Kidney (tissue), 14 donors: ENCODE results near the gene SEC24D. TPM values are rescaled to one million over a fixed set of nuclear protein-coding genes. Genes with fewer than 3 reads are reported as not detected.

Experiments used
- DNase-seq, 5 donors: peaks; one replicate each; pipeline ENCODE4 v3.0.0-alpha.2; 2013 to 2020
- FAIRE-seq: peaks from 2 replicates; lab custom pipeline; 2012; peaks lifted over from hg19 to GRCh38; lab: Jason Lieb, UNC
- H3K27ac ChIP-seq, 2 donors: one replicate each; pipeline ENCODE4 v1.7.0; 2013; ENCODE audit warnings: low read depth in 2 of 2, low read length in 2 of 2, inconsistent platforms in 1 of 2
- H3K27me3 ChIP-seq: one replicate; pipeline ENCODE4 v1.7.1; 2013; ENCODE audit warnings: low read length, inconsistent platforms; ENCODE audit not compliant: control insufficient read depth, insufficient read depth
- H3K36me3 ChIP-seq, 3 donors: one replicate each; pipeline versions ENCODE4 v1.7.0 to v1.7.1; 2013; ENCODE audit warnings: low read length in 3 of 3, control low read depth in 1 of 3, inconsistent platforms in 1 of 3; ENCODE audit not compliant: insufficient read depth in 3 of 3, control insufficient read depth in 2 of 3
- H3K4me1 ChIP-seq, 3 donors: one replicate each; pipeline versions ENCODE4 v1.7.0 to v1.7.1; 2013; ENCODE audit warnings: low read length in 3 of 3, inconsistent platforms in 1 of 3, low read depth in 1 of 3; ENCODE audit not compliant: control insufficient read depth in 2 of 3, insufficient read depth in 2 of 3
- H3K4me3 ChIP-seq, 3 donors: one replicate each; pipeline versions ENCODE4 v1.7.0 to v1.8.1; 2013; ENCODE audit warnings: low read length in 3 of 3, control low read depth in 1 of 3, inconsistent platforms in 1 of 3
- H3K9ac ChIP-seq, 3 donors: one replicate each; pipeline versions ENCODE4 v1.7.0 to v1.7.1; 2013; ENCODE audit warnings: low read length in 3 of 3, control low read depth in 1 of 3, inconsistent platforms in 1 of 3
- H3K9me3 ChIP-seq, 3 donors: one replicate each; pipeline versions ENCODE4 v1.7.0 to v1.7.1; 2013; ENCODE audit warnings: low read length in 3 of 3, control low read depth in 1 of 3, inconsistent platforms in 1 of 3; ENCODE audit not compliant: control insufficient read depth in 2 of 3, insufficient read depth in 1 of 3
- intact Hi-C: fragments of 100-400 bp; cut with DNase I; formaldehyde crosslinking; loops from one replicate; pipeline ENCODE4 v1.11.1; 2022
- polyA plus RNA-seq: library from polyadenylated mRNA; stranded (reverse); fragments of 350-450 nt; fragmentation: Illumina TruSeq; extraction: RNeasy Lipid Tissue Mini Kit (QIAGEN cat#74804); gene quantifications from one replicate; pipeline ENCODE4 v1.2.3, GENCODE V29; 2014; ENCODE audit warnings: low read depth, low replicate concordance; ENCODE audit not compliant: insufficient read depth
- total RNA-seq: library from RNA; stranded (reverse); fragmentation: NEBNext Ultra II Directional; extraction: Animal tissue kit (Norgen Biotek cat#: 25700); gene quantifications from one replicate; pipeline ENCODE4 v1.2.1, GENCODE V29; 2021
- TF ChIP-seq, protein P1 (sequence below): IDR thresholded peaks from 3 replicates; pipeline ENCODE4 v1.5.1; 2012; ENCODE audit warnings: mild to moderate bottlenecking, moderate library complexity, borderline replicate concordance; ENCODE audit not compliant: insufficient read depth; ENCODE audit errors: extremely low read depth
- donor health status: control.
- donor health status: control.
- donor health status: control.
- donor health status: control.
- donor health status: control.
- donor health status: DM: yes; HTN: yes; CAD: no.
- donor health status: Normal renal cell carcinoma (clear cell type).

SEC24D gene
- total and polyA plus RNA-seq, 2 donors from 2014 or later: 5.9 to 45.4 TPM

GRCh38 chr4:118762155-118762554 lies 73.8 kb downstream of the SEC24D start:
- Histone ChIP-seq H3K4me1 (peaks cover 0 to under 1% (median under 1%) of the 10 kb centered on the region in 3 donors), H3K36me3 (peaks cover 2 to 12% (median 10%) of the 10 kb centered on the region in 3 donors), H3K27ac (peak overlapping the region in 1 of 2 donors; percentile 33), H3K9me3 (no peaks in the 10 kb centered on the region), H3K9ac (no peak overlapping the region), H3K4me3 (no peak overlapping the region), H3K27me3 (no peaks in the 10 kb centered on the region)
- TF ChIP-seq, protein P1, sequence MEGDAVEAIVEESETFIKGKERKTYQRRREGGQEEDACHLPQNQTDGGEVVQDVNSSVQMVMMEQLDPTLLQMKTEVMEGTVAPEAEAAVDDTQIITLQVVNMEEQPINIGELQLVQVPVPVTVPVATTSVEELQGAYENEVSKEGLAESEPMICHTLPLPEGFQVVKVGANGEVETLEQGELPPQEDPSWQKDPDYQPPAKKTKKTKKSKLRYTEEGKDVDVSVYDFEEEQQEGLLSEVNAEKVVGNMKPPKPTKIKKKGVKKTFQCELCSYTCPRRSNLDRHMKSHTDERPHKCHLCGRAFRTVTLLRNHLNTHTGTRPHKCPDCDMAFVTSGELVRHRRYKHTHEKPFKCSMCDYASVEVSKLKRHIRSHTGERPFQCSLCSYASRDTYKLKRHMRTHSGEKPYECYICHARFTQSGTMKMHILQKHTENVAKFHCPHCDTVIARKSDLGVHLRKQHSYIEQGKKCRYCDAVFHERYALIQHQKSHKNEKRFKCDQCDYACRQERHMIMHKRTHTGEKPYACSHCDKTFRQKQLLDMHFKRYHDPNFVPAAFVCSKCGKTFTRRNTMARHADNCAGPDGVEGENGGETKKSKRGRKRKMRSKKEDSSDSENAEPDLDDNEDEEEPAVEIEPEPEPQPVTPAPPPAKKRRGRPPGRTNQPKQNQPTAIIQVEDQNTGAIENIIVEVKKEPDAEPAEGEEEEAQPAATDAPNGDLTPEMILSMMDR: no peak
- intact Hi-C loops: no loop called here
- FAIRE-seq (no peak), DNase-seq (no peak)

GRCh38 chr4:118761397-118762016 lies 74.4 kb downstream of the SEC24D start:
- H3K9me3 ChIP-seq: no peaks in the 10 kb centered on the region
- FAIRE-seq (no peak), DNase-seq (no peak)
- peaks cover 0 to 4% (median 2%) of the 10 kb centered on the region in 3 donors for H3K4me1 ChIP-seq
- intact Hi-C loops: no loop called here
- H3K4me3 ChIP-seq: no peak overlapping the region
- TF ChIP-seq, protein P1: no peak
- H3K36me3 ChIP-seq: peaks cover 0 to 8% (median 6%) of the 10 kb centered on the region in 3 donors
- H3K9ac ChIP-seq: no peak overlapping the region
- no peaks in the 10 kb centered on the region for H3K27me3 ChIP-seq
- peak overlapping the region in 1 of 2 donors; percentile 67 for H3K27ac ChIP-seq

DNA sequence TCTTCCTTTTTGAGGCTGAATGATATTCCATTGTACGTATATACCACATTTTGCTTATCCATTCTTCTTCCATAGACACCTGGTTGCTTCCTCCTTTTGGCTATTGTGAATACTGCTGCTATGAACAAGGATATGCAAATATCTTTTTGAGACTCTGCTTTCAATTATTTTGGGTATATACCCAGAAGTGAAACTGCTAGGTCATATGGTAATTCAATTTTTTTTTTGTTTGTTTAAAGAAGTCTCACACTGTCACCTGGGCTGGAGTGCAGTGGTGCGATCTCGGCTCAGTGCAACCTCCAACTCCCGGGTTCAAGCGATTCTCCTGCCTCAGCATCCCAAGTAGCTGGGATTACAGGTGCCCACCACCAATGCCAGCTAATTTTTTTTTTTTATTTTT lies 75.4 kb downstream of the SEC24D start:
- H3K27me3 ChIP-seq: no peaks in the 10 kb centered on the region
- H3K27ac ChIP-seq: no peak overlapping the region
- FAIRE-seq (no peak), DNase-seq (no peak)
- no peaks in the 10 kb centered on the region for H3K9me3 ChIP-seq
- peaks cover 0 to 8% (median 0%) of the 10 kb centered on the region in 3 donors for H3K36me3 ChIP-seq
- TF ChIP-seq, protein P1: no peak
- intact Hi-C loops: no loop called here
- no peak overlapping the region for H3K9ac ChIP-seq
- H3K4me3 ChIP-seq: no peak overlapping the region
- H3K4me1 ChIP-seq: peaks cover 4 to 6% (median 4%) of the 10 kb centered on the region in 3 donors
